GM12875 (cell line): ENCODE results near the gene CEMIP.

ENCODE experiments used
- H3K4me3 ChIP-seq: one replicate; pipeline ENCODE4 v1.5.1; 2011; ENCODE audit warnings: low read depth, low read length, control low read depth
- TF ChIP-seq, protein P1 (sequence below): IDR thresholded peaks from 2 replicates; pipeline ENCODE4 v1.5.1; 2011; ENCODE audit warnings: low read depth, mild to moderate bottlenecking, control low read depth, inconsistent platforms, low read length, moderate library complexity, borderline replicate concordance; ENCODE audit not compliant: insufficient read depth

CEMIP gene

DNA sequence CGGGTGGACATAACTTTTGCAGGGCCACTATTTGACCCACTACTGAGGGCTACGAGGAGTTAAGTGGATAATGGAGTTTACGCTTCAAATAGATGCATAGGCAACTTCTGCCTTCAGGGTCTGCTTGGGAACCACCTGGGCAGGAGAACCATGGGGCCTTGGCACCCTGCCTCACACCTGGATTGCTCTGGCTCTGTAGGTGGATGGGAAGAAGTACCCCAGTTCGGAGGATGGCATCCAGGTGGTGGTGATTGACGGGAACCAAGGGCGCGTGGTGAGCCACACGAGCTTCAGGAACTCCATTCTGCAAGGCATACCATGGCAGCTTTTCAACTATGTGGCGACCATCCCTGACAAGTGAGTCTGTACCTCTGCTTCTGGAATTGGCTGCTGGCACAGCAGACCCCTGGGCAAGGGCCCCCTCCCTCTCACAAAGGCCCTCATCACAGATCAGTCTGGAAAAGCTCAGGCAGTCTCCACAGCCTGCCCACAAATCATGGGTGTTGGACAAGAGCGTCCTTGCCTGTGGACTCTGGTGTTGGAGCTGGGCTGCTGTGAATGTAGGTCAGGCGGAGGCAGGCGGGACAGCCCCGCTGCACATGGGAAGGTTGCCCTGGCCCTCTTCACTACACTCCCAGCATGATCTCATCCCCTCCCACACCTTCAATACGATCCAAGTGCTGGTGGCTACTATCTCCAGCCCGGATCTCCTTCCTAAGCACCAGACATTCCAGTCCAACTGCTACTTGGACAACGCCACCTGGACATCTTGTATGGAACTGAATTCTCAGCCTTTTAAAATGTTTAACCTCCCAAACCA lies 163.8 kb downstream of the CEMIP start:
- no peak overlapping the region for H3K4me3 ChIP-seq
- TF ChIP-seq, protein P1, sequence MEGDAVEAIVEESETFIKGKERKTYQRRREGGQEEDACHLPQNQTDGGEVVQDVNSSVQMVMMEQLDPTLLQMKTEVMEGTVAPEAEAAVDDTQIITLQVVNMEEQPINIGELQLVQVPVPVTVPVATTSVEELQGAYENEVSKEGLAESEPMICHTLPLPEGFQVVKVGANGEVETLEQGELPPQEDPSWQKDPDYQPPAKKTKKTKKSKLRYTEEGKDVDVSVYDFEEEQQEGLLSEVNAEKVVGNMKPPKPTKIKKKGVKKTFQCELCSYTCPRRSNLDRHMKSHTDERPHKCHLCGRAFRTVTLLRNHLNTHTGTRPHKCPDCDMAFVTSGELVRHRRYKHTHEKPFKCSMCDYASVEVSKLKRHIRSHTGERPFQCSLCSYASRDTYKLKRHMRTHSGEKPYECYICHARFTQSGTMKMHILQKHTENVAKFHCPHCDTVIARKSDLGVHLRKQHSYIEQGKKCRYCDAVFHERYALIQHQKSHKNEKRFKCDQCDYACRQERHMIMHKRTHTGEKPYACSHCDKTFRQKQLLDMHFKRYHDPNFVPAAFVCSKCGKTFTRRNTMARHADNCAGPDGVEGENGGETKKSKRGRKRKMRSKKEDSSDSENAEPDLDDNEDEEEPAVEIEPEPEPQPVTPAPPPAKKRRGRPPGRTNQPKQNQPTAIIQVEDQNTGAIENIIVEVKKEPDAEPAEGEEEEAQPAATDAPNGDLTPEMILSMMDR = no peak

DNA sequence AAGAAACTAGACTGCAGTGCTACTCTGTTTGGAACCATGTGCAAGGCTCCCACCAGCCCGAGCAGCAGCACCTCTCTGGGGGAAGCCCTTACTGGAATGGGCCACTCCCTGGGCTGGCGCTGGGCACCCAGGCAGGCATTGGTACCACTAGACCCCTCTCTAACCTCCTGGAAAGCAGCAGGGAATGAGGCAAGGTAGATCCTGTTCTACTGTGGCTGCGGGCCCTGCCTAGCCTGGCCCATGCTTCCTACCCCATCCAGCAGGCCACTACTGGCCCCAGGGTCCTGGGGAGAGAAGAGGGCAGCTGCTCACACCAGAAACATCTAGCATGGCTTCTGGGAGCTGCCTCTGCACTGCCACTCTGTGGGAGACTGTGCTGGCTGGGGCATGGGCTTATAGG lies 165.6 kb downstream of the CEMIP start:
- TF ChIP-seq, protein P1 = no peak
- no peak overlapping the region for H3K4me3 ChIP-seq

DNA sequence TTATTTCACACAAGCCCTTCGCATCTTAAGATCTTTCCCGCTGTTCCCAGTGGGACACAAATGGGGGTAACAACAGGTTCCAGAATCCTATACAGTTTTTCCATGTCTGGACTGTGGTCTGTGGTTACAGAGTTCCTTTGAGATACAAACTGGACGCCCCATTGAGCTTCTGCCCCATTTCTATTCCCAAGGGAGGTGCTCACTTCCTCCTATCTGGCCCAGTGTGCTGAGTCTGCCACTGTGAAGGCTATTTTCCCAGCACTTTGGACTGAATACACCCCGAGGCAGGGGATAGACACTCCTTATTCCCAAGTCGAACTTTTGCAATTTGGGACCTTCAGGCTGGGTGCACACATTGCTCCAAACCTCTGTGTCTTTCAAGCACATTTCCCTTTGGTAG lies 166.4 kb downstream of the CEMIP start:
- TF ChIP-seq, protein P1 = no peak

DNA sequence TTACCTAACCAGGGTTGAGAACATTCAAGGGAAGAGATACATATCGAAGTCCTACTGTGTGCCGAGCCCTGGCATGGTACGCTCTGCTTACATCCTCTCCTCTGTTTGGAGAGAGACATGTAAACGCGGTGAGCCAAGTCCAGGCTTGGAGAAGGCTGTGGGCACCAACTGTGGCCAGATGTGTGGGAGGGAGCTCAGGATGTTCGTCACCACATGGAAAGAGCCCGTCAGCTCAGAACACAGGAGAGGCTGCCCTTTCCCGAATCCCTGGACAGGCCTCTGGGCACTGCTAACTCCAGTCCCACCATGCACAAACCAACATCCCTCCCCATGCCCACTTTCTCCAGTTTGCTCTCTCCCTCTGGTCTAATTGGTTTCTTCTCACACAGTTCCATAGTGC lies 167.4 kb downstream of the CEMIP start:
- H3K4me3 ChIP-seq = no peak overlapping the region
- TF ChIP-seq, protein P1 = no peak

More for the DNA sequence above, 166.4 kb downstream of the CEMIP start:
- H3K4me3 ChIP-seq = no peak overlapping the region

DNA sequence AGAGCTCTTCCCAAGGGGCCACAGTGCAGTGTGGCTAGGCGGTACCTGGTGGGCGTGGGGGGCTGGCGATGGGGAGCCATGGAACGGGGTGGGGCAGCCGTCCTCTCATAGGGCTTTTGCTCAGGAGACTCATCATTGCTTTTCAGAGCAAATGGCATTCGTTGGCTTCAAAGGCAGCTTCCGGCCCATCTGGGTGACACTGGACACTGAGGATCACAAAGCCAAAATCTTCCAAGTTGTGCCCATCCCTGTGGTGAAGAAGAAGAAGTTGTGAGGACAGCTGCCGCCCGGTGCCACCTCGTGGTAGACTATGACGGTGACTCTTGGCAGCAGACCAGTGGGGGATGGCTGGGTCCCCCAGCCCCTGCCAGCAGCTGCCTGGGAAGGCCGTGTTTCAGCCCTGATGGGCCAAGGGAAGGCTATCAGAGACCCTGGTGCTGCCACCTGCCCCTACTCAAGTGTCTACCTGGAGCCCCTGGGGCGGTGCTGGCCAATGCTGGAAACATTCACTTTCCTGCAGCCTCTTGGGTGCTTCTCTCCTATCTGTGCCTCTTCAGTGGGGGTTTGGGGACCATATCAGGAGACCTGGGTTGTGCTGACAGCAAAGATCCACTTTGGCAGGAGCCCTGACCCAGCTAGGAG lies 169.6 kb downstream of the CEMIP start:
- no peak overlapping the region for H3K4me3 ChIP-seq
- TF ChIP-seq, protein P1 = no peak

DNA sequence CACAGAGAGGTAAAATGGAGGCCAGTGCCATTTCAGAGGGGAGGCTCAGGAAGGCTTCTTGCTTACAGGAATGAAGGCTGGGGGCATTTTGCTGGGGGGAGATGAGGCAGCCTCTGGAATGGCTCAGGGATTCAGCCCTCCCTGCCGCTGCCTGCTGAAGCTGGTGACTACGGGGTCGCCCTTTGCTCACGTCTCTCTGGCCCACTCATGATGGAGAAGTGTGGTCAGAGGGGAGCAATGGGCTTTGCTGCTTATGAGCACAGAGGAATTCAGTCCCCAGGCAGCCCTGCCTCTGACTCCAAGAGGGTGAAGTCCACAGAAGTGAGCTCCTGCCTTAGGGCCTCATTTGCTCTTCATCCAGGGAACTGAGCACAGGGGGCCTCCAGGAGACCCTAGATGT lies 170.6 kb downstream of the CEMIP start:
- TF ChIP-seq, protein P1 = no peak
- H3K4me3 ChIP-seq = no peak overlapping the region
